Femur (tissue), 1 donor: ENCODE results near the gene CACNA1C.

Experiments used
- DNase-seq: peaks from one replicate; pipeline ENCODE4 v3.0.0-alpha.2; 2017

Gene CACNA1C

GRCh38 chr12:2617365-2617764 lies 564.6 kb downstream of the CACNA1C start:
- DNase-seq = no peak

GRCh38 chr12:2618291-2618995 lies 565.7 kb downstream of the CACNA1C start:
- DNase-seq = no peak

GRCh38 chr12:2619136-2619535 lies 566.3 kb downstream of the CACNA1C start:
- no peak for DNase-seq

GRCh38 chr12:2622460-2622859 lies 569.7 kb downstream of the CACNA1C start:
- DNase-seq = no peak

GRCh38 chr12:2623472-2623871 lies 570.7 kb downstream of the CACNA1C start:
- DNase-seq = no peak

- no peak for DNase-seq
These were observed 571.9 kb downstream of the CACNA1C start for GRCh38 chr12:2624543-2625288.

GRCh38 chr12:2625289-2625612 lies 572.5 kb downstream of the CACNA1C start:
- no peak for DNase-seq

- no peak for DNase-seq
These were observed 574.5 kb downstream of the CACNA1C start for GRCh38 chr12:2627076-2627834.

- DNase-seq = no peak
These were observed 575.0 kb downstream of the CACNA1C start for GRCh38 chr12:2627835-2628191.

- DNase-seq = no peak
These were observed 575.6 kb downstream of the CACNA1C start for GRCh38 chr12:2628401-2628800.

GRCh38 chr12:2629051-2629450 lies 576.3 kb downstream of the CACNA1C start:
- DNase-seq = no peak

GRCh38 chr12:2631653-2632350 lies 579.0 kb downstream of the CACNA1C start:
- no peak for DNase-seq

- no peak for DNase-seq
These were observed 580.5 kb downstream of the CACNA1C start for GRCh38 chr12:2633176-2633824.

GRCh38 chr12:2633825-2634200 lies 581.0 kb downstream of the CACNA1C start:
- DNase-seq = no peak

GRCh38 chr12:2634471-2634870 lies 581.7 kb downstream of the CACNA1C start:
- DNase-seq = no peak

GRCh38 chr12:2636741-2637340 lies 584.1 kb downstream of the CACNA1C start:
- DNase-seq = no peak

- no peak for DNase-seq
These were observed 584.6 kb downstream of the CACNA1C start for GRCh38 chr12:2637371-2637770.

- DNase-seq = no peak
These were observed 585.7 kb downstream of the CACNA1C start for GRCh38 chr12:2638273-2639019.

- no peak for DNase-seq
These were observed 586.2 kb downstream of the CACNA1C start for GRCh38 chr12:2639020-2639298.

GRCh38 chr12:2640281-2640680 lies 587.5 kb downstream of the CACNA1C start:
- DNase-seq = no peak

- DNase-seq = peak; percentile 65
These were observed 587.9 kb downstream of the CACNA1C start for GRCh38 chr12:2640709-2641108.

- no peak for DNase-seq
These were observed 588.4 kb downstream of the CACNA1C start for GRCh38 chr12:2641207-2641606.
